ENCODE measurements around the gene VDR. TPM values are rescaled to one million over a fixed set of nuclear protein-coding genes. Genes with fewer than 3 reads are reported as not detected.

The VDR gene
- total RNA-seq, 2 donors from 2014 or later: 0.59 to 2.2 TPM

DNA sequence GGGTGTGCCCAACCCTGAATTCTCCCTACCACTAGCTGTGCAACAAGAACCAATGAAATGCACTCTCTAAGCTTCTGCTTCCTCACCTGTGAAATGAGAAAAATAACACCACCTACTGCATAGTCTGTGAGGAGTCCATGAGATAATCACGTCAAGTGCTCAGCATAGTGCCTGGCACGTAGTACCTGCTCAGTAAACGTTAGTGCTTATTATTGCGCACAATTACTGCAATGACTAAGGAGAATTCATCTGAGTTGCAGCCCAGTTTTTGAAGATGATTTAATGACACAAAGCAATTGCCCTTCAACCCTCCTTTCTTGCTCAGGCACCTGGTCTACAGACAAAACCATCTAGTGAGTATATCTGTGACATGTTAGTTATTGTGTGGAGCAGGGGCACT is 8.8 kb downstream of the VDR start:
- DNase-seq (ENCODE audit: low spot score): no peak
- Histone ChIP-seq H3K9me3 (no peaks in the 10 kb centered on the region), H3K4me1 (no peaks in the 10 kb centered on the region), H3K36me3 (no peaks in the 10 kb centered on the region), H3K27me3 (no peaks in the 10 kb centered on the region), H3K27ac (no peak overlapping the region), H3K4me3 (no peak overlapping the region)
- TF ChIP-seq, protein P1, sequence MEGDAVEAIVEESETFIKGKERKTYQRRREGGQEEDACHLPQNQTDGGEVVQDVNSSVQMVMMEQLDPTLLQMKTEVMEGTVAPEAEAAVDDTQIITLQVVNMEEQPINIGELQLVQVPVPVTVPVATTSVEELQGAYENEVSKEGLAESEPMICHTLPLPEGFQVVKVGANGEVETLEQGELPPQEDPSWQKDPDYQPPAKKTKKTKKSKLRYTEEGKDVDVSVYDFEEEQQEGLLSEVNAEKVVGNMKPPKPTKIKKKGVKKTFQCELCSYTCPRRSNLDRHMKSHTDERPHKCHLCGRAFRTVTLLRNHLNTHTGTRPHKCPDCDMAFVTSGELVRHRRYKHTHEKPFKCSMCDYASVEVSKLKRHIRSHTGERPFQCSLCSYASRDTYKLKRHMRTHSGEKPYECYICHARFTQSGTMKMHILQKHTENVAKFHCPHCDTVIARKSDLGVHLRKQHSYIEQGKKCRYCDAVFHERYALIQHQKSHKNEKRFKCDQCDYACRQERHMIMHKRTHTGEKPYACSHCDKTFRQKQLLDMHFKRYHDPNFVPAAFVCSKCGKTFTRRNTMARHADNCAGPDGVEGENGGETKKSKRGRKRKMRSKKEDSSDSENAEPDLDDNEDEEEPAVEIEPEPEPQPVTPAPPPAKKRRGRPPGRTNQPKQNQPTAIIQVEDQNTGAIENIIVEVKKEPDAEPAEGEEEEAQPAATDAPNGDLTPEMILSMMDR (IDR thresholded peaks at IDR 0.05): no peak

DNA sequence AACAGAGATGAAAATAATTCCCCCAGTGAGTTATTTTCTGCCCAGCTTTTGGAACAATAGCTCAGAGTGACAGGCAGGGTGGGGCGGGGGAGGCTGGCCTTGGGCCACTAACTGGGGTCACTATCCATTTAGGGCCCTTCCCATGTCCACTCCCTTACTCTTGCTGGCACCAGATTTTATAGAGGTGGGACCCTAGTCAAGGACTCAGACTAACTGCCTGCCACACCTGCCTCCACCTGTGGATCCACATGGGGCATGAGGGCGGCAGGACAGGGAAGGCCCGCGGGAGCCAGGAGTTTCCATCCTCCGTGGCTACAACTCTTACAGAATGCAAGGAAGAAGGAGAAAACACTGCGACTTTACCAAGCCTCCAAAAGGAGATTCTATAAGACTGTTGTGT is 10.1 kb downstream of the VDR start:
- Histone ChIP-seq H3K4me1 (no peaks in the 10 kb centered on the region), H3K27ac (no peak overlapping the region), H3K27me3 (no peaks in the 10 kb centered on the region), H3K4me3 (no peak overlapping the region), H3K9me3 (no peaks in the 10 kb centered on the region), H3K36me3 (no peaks in the 10 kb centered on the region)
- TF ChIP-seq, protein P1 (IDR thresholded peaks at IDR 0.05): no peak
- no peak for DNase-seq (ENCODE audit: low spot score)

DNA sequence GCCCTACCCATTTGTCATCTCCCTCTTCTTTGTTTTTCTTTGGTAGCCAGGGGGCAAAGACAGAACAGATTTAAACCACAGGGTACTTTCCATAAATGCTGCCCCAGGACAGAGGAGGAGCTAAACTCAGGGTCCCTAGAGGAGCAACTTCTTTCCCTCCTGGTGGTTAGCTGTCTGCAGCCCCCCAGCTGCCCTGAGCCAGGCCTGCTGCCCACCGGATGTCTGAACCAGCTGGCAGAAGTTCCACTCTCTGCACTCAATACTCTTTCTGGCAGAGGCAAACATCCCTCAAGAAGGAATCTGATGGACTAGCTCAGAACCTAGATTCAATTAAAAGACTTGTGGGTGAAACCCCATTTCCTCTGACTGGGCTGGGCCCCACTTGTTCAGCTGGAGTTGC is 10.7 kb downstream of the VDR start:
- no peaks in the 10 kb centered on the region for H3K36me3 ChIP-seq
- no peaks in the 10 kb centered on the region for H3K27me3 ChIP-seq
- no peak overlapping the region for H3K4me3 ChIP-seq
- no peak overlapping the region for H3K27ac ChIP-seq
- TF ChIP-seq, protein P1 (IDR thresholded peaks at IDR 0.05): no peak
- no peak for DNase-seq (ENCODE audit: low spot score)
- H3K9me3 ChIP-seq: no peaks in the 10 kb centered on the region
- H3K4me1 ChIP-seq: no peaks in the 10 kb centered on the region

DNA sequence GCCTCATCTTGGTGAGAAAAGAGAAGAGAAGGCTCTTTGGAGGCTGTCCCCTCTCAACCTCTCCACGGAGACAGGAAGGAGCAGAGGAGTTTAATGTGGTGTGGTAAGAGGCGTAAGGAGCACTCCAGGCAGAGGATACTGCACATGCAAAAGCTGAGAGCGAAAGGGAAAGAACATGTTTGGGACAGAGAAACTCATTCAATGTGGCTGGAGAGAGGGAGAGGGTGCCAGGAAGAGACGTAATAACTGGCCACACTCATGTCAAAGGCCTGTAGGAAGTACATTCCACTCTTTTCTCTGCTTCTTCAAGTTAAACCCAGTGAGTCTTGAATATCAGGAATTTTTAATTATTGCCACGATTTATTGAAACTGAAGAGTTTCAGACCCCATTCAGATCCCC is 12.0 kb downstream of the VDR start:
- TF ChIP-seq, protein P1 (IDR thresholded peaks at IDR 0.05): no peak
- H3K4me3 ChIP-seq: no peak overlapping the region
- no peak overlapping the region for H3K27ac ChIP-seq
- H3K36me3 ChIP-seq: no peaks in the 10 kb centered on the region
- H3K9me3 ChIP-seq: no peaks in the 10 kb centered on the region
- no peaks in the 10 kb centered on the region for H3K27me3 ChIP-seq
- DNase-seq (ENCODE audit: low spot score): no peak
- no peaks in the 10 kb centered on the region for H3K4me1 ChIP-seq

DNA sequence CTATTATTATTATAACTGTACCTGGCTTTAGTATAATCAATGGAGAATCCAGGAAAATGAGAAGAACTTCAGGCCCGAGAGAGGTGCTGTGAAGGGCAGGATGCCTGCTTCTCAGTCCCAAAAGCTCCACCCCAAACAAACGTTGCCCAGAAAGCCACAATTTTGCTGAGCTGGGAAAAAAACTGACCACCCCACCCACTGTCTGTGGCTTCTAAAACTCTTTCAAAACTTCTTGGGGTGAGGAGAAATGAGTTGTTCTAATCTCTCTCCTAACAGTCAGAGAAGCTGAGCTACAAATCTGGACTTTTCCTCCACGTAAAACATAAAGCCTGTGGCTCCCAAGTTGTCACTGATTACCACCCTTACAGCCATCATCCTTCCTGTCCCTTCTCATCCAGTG is 13.4 kb downstream of the VDR start:
- Histone ChIP-seq H3K4me3 (no peak overlapping the region), H3K27me3 (no peaks in the 10 kb centered on the region), H3K4me1 (no peaks in the 10 kb centered on the region), H3K9me3 (no peaks in the 10 kb centered on the region), H3K36me3 (no peaks in the 10 kb centered on the region), H3K27ac (no peak overlapping the region)
- TF ChIP-seq, protein P1 (IDR thresholded peaks at IDR 0.05): no peak
- no peak for DNase-seq (ENCODE audit: low spot score)

DNA sequence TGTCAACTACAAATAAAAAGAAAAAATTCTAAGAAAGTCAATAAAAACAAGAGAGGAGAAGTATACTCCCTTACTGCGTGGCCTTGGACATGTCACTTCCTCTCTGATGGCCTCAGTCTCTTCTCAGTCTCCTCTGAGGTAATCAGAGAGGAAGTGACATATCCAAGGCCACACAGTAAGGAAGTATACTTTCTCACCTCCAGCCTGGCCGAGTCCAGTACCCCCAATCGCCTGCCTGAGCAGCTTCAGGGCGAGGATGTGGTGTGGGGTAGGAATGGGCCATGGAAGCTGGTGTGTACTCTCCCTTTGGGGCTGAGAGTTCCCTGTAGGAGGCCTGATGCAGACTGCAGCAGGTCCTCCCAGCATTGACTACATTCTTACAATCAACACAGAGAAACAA is 15.8 kb downstream of the VDR start:
- Histone ChIP-seq H3K36me3 (no peaks in the 10 kb centered on the region), H3K9me3 (no peaks in the 10 kb centered on the region), H3K27me3 (no peaks in the 10 kb centered on the region), H3K4me1 (no peaks in the 10 kb centered on the region), H3K27ac (no peak overlapping the region), H3K4me3 (no peak overlapping the region)
- no peak for DNase-seq (ENCODE audit: low spot score)
- TF ChIP-seq, protein P1 (IDR thresholded peaks at IDR 0.05): no peak
